ENCODE results near the gene PIK3C3. TPM values are rescaled to one million over a fixed set of nuclear protein-coding genes. Genes with fewer than 3 reads are reported as not detected.
A peak's percentile ranks its signal among the peaks of the same experiment; 100 is the strongest.

PIK3C3 gene
- total and polyA plus RNA-seq, 2 donors from 2014 or later = 31.4 to 70.7 TPM

DNA sequence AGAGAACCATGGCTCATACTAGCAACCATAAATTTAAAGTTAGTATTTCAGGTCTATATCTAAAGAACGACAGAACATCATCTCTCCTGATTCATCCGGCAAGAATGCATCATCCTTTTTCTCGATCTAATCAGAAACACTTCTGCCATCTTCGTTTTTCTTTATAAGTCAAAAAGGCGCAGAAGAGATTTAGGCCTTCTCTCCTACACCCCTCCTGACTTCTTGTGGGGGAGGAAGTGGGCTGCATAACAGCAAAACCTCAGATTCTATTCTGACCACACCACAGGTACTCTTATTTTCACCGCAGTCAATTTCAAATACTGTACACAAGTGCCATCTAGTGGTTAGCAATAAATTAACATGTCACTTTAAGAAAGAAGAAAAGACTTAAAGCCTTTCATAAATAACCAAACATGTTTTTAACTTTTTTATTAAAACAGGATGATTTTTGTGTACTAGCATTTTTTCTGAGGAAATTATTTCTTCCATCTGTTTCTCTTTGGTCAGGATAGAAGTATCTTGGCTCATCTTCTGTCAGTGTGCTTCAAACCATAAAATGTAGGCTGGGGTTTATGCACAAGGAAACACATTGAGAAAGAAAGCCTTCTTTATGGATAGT is 48.4 kb upstream of the PIK3C3 start:
- Histone ChIP-seq H3K27ac (ENCODE audit: low read depth in 2 of 2, low read length in 2 of 2) (no peak overlapping the region), H3K27me3 (ENCODE audit: control insufficient read depth, insufficient read depth, low read length) (no peaks in the 10 kb centered on the region), H3K36me3 (ENCODE audit: control insufficient read depth in 2 of 3, insufficient read depth in 3 of 3, low read length in 3 of 3) (no peaks in the 10 kb centered on the region), H3K9me3 (ENCODE audit: control insufficient read depth in 2 of 3, insufficient read depth in 1 of 3, low read length in 3 of 3) (no peaks in the 10 kb centered on the region), H3K4me3 (ENCODE audit: low read length in 3 of 3) (no peak overlapping the region), H3K4me1 (ENCODE audit: control insufficient read depth in 2 of 3, insufficient read depth in 2 of 3, low read depth in 1 of 3, low read length in 3 of 3) (no peaks in the 10 kb centered on the region), H3K9ac (ENCODE audit: low read length in 3 of 3) (no peak overlapping the region)
- intact Hi-C loops (cut with DNase I) = no loop called here
- FAIRE-seq = peak; percentile 92
- DNase-seq = peak in 2 of 5 donors; percentile 60 to 67
- TF ChIP-seq, protein P1, sequence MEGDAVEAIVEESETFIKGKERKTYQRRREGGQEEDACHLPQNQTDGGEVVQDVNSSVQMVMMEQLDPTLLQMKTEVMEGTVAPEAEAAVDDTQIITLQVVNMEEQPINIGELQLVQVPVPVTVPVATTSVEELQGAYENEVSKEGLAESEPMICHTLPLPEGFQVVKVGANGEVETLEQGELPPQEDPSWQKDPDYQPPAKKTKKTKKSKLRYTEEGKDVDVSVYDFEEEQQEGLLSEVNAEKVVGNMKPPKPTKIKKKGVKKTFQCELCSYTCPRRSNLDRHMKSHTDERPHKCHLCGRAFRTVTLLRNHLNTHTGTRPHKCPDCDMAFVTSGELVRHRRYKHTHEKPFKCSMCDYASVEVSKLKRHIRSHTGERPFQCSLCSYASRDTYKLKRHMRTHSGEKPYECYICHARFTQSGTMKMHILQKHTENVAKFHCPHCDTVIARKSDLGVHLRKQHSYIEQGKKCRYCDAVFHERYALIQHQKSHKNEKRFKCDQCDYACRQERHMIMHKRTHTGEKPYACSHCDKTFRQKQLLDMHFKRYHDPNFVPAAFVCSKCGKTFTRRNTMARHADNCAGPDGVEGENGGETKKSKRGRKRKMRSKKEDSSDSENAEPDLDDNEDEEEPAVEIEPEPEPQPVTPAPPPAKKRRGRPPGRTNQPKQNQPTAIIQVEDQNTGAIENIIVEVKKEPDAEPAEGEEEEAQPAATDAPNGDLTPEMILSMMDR (IDR thresholded peaks at IDR 0.05; ENCODE audit: borderline replicate concordance, extremely low read depth, insufficient read depth) = peak; percentile 51

DNA sequence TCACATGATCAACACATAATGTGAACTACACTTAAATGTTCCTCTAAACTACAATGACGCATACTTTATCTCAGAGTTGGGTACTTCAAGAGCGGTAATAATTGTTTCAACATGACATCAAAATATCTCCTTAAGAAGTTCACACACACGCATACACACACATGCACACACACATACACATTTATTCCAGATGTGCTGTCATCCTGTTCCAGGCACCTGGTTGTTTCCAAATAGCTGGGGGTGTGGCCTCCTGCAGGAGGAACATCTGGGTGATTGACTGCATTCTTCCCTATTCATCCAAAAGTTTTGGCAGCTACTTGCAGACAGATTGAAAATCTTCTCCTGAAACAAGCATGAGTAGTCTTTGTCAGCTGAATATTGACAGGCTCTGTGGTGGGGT is 37.9 kb upstream of the PIK3C3 start:
- Histone ChIP-seq H3K27me3 (ENCODE audit: control insufficient read depth, insufficient read depth, low read length) (no peaks in the 10 kb centered on the region), H3K9me3 (ENCODE audit: control insufficient read depth in 2 of 3, insufficient read depth in 1 of 3, low read length in 3 of 3) (no peaks in the 10 kb centered on the region), H3K9ac (ENCODE audit: low read length in 3 of 3) (no peak overlapping the region), H3K4me3 (ENCODE audit: low read length in 3 of 3) (no peak overlapping the region), H3K36me3 (ENCODE audit: control insufficient read depth in 2 of 3, insufficient read depth in 3 of 3, low read length in 3 of 3) (no peaks in the 10 kb centered on the region), H3K27ac (ENCODE audit: low read depth in 2 of 2, low read length in 2 of 2) (no peak overlapping the region), H3K4me1 (ENCODE audit: control insufficient read depth in 2 of 3, insufficient read depth in 2 of 3, low read depth in 1 of 3, low read length in 3 of 3) (peaks cover 0 to 2% (median 0%) of the 10 kb centered on the region in 3 donors)
- FAIRE-seq = no peak
- TF ChIP-seq, protein P1 (IDR thresholded peaks at IDR 0.05; ENCODE audit: borderline replicate concordance, extremely low read depth, insufficient read depth) = no peak
- DNase-seq = no peak
- intact Hi-C loops (cut with DNase I) = no loop called here

DNA sequence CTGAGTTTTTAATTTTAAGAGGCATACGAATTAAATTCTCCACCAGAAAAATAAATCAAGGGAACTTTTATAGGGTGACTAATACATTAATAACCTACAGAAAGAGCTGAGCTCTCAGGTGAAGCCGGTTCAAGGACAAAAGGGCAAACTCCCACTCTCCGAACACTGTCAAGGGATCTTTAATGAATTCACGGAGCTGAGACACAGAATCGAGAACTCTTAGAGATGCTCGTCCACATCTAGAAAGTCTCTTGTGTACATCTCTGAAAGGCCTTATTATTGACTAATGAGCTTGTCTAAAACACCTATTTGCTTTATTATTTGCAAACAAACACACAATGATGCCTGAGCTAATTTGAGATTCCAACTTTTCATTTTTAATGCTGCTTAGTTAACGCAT is 33.3 kb upstream of the PIK3C3 start:
- no peaks in the 10 kb centered on the region for H3K36me3 ChIP-seq (ENCODE audit: control insufficient read depth in 2 of 3, insufficient read depth in 3 of 3, low read length in 3 of 3)
- intact Hi-C loops (cut with DNase I) = no loop called here
- FAIRE-seq (no peak), DNase-seq (peak in 2 of 5 donors; percentile 21 to 27)
- H3K27ac ChIP-seq (ENCODE audit: low read depth in 2 of 2, low read length in 2 of 2) = no peak overlapping the region
- no peak overlapping the region for H3K4me3 ChIP-seq (ENCODE audit: low read length in 3 of 3)
- TF ChIP-seq, protein P1 (IDR thresholded peaks at IDR 0.05; ENCODE audit: borderline replicate concordance, extremely low read depth, insufficient read depth) = no peak
- no peaks in the 10 kb centered on the region for H3K9me3 ChIP-seq (ENCODE audit: control insufficient read depth in 2 of 3, insufficient read depth in 1 of 3, low read length in 3 of 3)
- no peaks in the 10 kb centered on the region for H3K27me3 ChIP-seq (ENCODE audit: control insufficient read depth, insufficient read depth, low read length)
- peaks cover 0 to 7% (median 0%) of the 10 kb centered on the region in 3 donors for H3K4me1 ChIP-seq (ENCODE audit: control insufficient read depth in 2 of 3, insufficient read depth in 2 of 3, low read depth in 1 of 3, low read length in 3 of 3)
- no peak overlapping the region for H3K9ac ChIP-seq (ENCODE audit: low read length in 3 of 3)

DNA sequence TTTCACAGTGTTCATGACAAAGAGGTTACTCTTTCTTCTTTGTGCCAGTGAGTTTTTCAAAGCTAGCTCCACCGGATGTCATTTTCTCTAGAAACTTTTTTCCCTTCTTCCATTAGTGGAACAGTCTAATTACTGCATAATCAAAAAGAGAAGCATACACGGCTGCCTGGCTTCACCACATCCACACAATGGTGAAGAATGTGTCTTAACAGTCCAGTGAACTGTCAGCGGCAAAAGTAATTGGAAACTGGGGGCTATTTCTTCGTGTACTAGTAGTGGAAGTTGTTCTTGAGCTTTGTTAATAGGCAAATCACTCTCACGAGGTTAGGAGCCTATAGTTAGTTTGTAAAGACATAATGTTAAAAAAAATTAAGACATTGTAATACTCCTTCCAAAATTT is 32.9 kb upstream of the PIK3C3 start:
- Histone ChIP-seq H3K36me3 (ENCODE audit: control insufficient read depth in 2 of 3, insufficient read depth in 3 of 3, low read length in 3 of 3) (no peaks in the 10 kb centered on the region), H3K9ac (ENCODE audit: low read length in 3 of 3) (no peak overlapping the region), H3K4me3 (ENCODE audit: low read length in 3 of 3) (no peak overlapping the region), H3K27me3 (ENCODE audit: control insufficient read depth, insufficient read depth, low read length) (no peaks in the 10 kb centered on the region), H3K9me3 (ENCODE audit: control insufficient read depth in 2 of 3, insufficient read depth in 1 of 3, low read length in 3 of 3) (no peaks in the 10 kb centered on the region), H3K27ac (ENCODE audit: low read depth in 2 of 2, low read length in 2 of 2) (no peak overlapping the region), H3K4me1 (ENCODE audit: control insufficient read depth in 2 of 3, insufficient read depth in 2 of 3, low read depth in 1 of 3, low read length in 3 of 3) (peaks cover 0 to 7% (median 0%) of the 10 kb centered on the region in 3 donors)
- TF ChIP-seq, protein P1 (IDR thresholded peaks at IDR 0.05; ENCODE audit: borderline replicate concordance, extremely low read depth, insufficient read depth) = no peak
- DNase-seq = peak in 3 of 5 donors; percentile 31 to 71 (median 58)
- no peak for FAIRE-seq
- intact Hi-C loops (cut with DNase I) = no loop called here
